ENCODE measurements around the gene OR6K2.

The OR6K2 gene

GRCh38 chr1:158685085-158685484, 15.4 kb downstream of the OR6K2 start:
- no peak overlapping the region for H3K4me3 ChIP-seq (ENCODE audit: low read depth in 1 of 2, low read length in 2 of 2)
- H3K4me1 ChIP-seq (ENCODE audit: control insufficient read depth in 1 of 2, insufficient read depth in 2 of 2, low read length in 2 of 2), result no peaks in the 10 kb centered on the region
- H3K27me3 ChIP-seq (ENCODE audit: low read depth, low read length), result no peaks in the 10 kb centered on the region

GRCh38 chr1:158681606-158682005, 18.8 kb downstream of the OR6K2 start:
- H3K36me3 ChIP-seq (ENCODE audit: control insufficient read depth in 1 of 2, insufficient read depth in 2 of 2, low read length in 2 of 2), result no peaks in the 10 kb centered on the region
- no peaks in the 10 kb centered on the region for H3K4me1 ChIP-seq (ENCODE audit: control insufficient read depth in 1 of 2, insufficient read depth in 2 of 2, low read length in 2 of 2)
- H3K4me3 ChIP-seq (ENCODE audit: low read depth in 1 of 2, low read length in 2 of 2), result no peak overlapping the region
- H3K9me3 ChIP-seq (ENCODE audit: control insufficient read depth in 1 of 2, low read length in 2 of 2), result no peaks in the 10 kb centered on the region
- no peaks in the 10 kb centered on the region for H3K27me3 ChIP-seq (ENCODE audit: low read depth, low read length)
- H3K27ac ChIP-seq (ENCODE audit: low read length), result no peak overlapping the region

More at GRCh38 chr1:158685085-158685484, 15.4 kb downstream of the OR6K2 start:
- H3K27ac ChIP-seq (ENCODE audit: low read length), result no peak overlapping the region
- H3K36me3 ChIP-seq (ENCODE audit: control insufficient read depth in 1 of 2, insufficient read depth in 2 of 2, low read length in 2 of 2), result no peaks in the 10 kb centered on the region
- H3K9me3 ChIP-seq (ENCODE audit: control insufficient read depth in 1 of 2, low read length in 2 of 2), result no peaks in the 10 kb centered on the region

- Histone ChIP-seq H3K27ac (ENCODE audit: low read length) (no peak overlapping the region), H3K36me3 (ENCODE audit: control insufficient read depth in 1 of 2, insufficient read depth in 2 of 2, low read length in 2 of 2) (no peaks in the 10 kb centered on the region), H3K4me3 (ENCODE audit: low read depth in 1 of 2, low read length in 2 of 2) (no peak overlapping the region), H3K27me3 (ENCODE audit: low read depth, low read length) (no peaks in the 10 kb centered on the region), H3K4me1 (ENCODE audit: control insufficient read depth in 1 of 2, insufficient read depth in 2 of 2, low read length in 2 of 2) (no peaks in the 10 kb centered on the region), H3K9me3 (ENCODE audit: control insufficient read depth in 1 of 2, low read length in 2 of 2) (no peaks in the 10 kb centered on the region)
These were observed 21.2 kb downstream of the OR6K2 start for GRCh38 chr1:158679289-158679688.

- no peak overlapping the region for H3K27ac ChIP-seq (ENCODE audit: low read length)
- H3K36me3 ChIP-seq (ENCODE audit: control insufficient read depth in 1 of 2, insufficient read depth in 2 of 2, low read length in 2 of 2), result no peaks in the 10 kb centered on the region
- H3K4me1 ChIP-seq (ENCODE audit: control insufficient read depth in 1 of 2, insufficient read depth in 2 of 2, low read length in 2 of 2), result no peaks in the 10 kb centered on the region
- H3K9me3 ChIP-seq (ENCODE audit: control insufficient read depth in 1 of 2, low read length in 2 of 2), result no peaks in the 10 kb centered on the region
- no peak overlapping the region for H3K4me3 ChIP-seq (ENCODE audit: low read depth in 1 of 2, low read length in 2 of 2)
- H3K27me3 ChIP-seq (ENCODE audit: low read depth, low read length), result no peaks in the 10 kb centered on the region
These were observed 24.7 kb downstream of the OR6K2 start for GRCh38 chr1:158675563-158676323.

GRCh38 chr1:158674302-158674701, 26.1 kb downstream of the OR6K2 start:
- Histone ChIP-seq H3K27ac (ENCODE audit: low read length) (no peak overlapping the region), H3K27me3 (ENCODE audit: low read depth, low read length) (no peaks in the 10 kb centered on the region), H3K9me3 (ENCODE audit: control insufficient read depth in 1 of 2, low read length in 2 of 2) (no peaks in the 10 kb centered on the region), H3K36me3 (ENCODE audit: control insufficient read depth in 1 of 2, insufficient read depth in 2 of 2, low read length in 2 of 2) (no peaks in the 10 kb centered on the region), H3K4me3 (ENCODE audit: low read depth in 1 of 2, low read length in 2 of 2) (no peak overlapping the region), H3K4me1 (ENCODE audit: control insufficient read depth in 1 of 2, insufficient read depth in 2 of 2, low read length in 2 of 2) (no peaks in the 10 kb centered on the region)

GRCh38 chr1:158666037-158666436, 34.4 kb downstream of the OR6K2 start:
- no peak overlapping the region for H3K4me3 ChIP-seq (ENCODE audit: low read depth in 1 of 2, low read length in 2 of 2)
- no peaks in the 10 kb centered on the region for H3K27me3 ChIP-seq (ENCODE audit: low read depth, low read length)
- H3K9me3 ChIP-seq (ENCODE audit: control insufficient read depth in 1 of 2, low read length in 2 of 2), result no peaks in the 10 kb centered on the region
- H3K27ac ChIP-seq (ENCODE audit: low read length), result no peak overlapping the region
- no peaks in the 10 kb centered on the region for H3K36me3 ChIP-seq (ENCODE audit: control insufficient read depth in 1 of 2, insufficient read depth in 2 of 2, low read length in 2 of 2)
- no peaks in the 10 kb centered on the region for H3K4me1 ChIP-seq (ENCODE audit: control insufficient read depth in 1 of 2, insufficient read depth in 2 of 2, low read length in 2 of 2)

- Histone ChIP-seq H3K9me3 (ENCODE audit: control insufficient read depth in 1 of 2, low read length in 2 of 2) (no peaks in the 10 kb centered on the region), H3K27me3 (ENCODE audit: low read depth, low read length) (no peaks in the 10 kb centered on the region), H3K4me3 (ENCODE audit: low read depth in 1 of 2, low read length in 2 of 2) (no peak overlapping the region), H3K36me3 (ENCODE audit: control insufficient read depth in 1 of 2, insufficient read depth in 2 of 2, low read length in 2 of 2) (no peaks in the 10 kb centered on the region), H3K4me1 (ENCODE audit: control insufficient read depth in 1 of 2, insufficient read depth in 2 of 2, low read length in 2 of 2) (no peaks in the 10 kb centered on the region), H3K27ac (ENCODE audit: low read length) (no peak overlapping the region)
These were observed 45.9 kb downstream of the OR6K2 start for GRCh38 chr1:158654571-158654970.

GRCh38 chr1:158654086-158654485, 46.4 kb downstream of the OR6K2 start:
- Histone ChIP-seq H3K36me3 (ENCODE audit: control insufficient read depth in 1 of 2, insufficient read depth in 2 of 2, low read length in 2 of 2) (no peaks in the 10 kb centered on the region), H3K27ac (ENCODE audit: low read length) (no peak overlapping the region)

GRCh38 chr1:158652721-158653334, 47.6 kb downstream of the OR6K2 start:
- no peaks in the 10 kb centered on the region for H3K36me3 ChIP-seq (ENCODE audit: control insufficient read depth in 1 of 2, insufficient read depth in 2 of 2, low read length in 2 of 2)
- H3K27me3 ChIP-seq (ENCODE audit: low read depth, low read length), result no peaks in the 10 kb centered on the region
- H3K4me1 ChIP-seq (ENCODE audit: control insufficient read depth in 1 of 2, insufficient read depth in 2 of 2, low read length in 2 of 2), result no peaks in the 10 kb centered on the region
- no peak overlapping the region for H3K27ac ChIP-seq (ENCODE audit: low read length)
- H3K4me3 ChIP-seq (ENCODE audit: low read depth in 1 of 2, low read length in 2 of 2), result no peak overlapping the region
- no peaks in the 10 kb centered on the region for H3K9me3 ChIP-seq (ENCODE audit: control insufficient read depth in 1 of 2, low read length in 2 of 2)

More at GRCh38 chr1:158654086-158654485, 46.4 kb downstream of the OR6K2 start:
- no peaks in the 10 kb centered on the region for H3K4me1 ChIP-seq (ENCODE audit: control insufficient read depth in 1 of 2, insufficient read depth in 2 of 2, low read length in 2 of 2)
- H3K4me3 ChIP-seq (ENCODE audit: low read depth in 1 of 2, low read length in 2 of 2), result no peak overlapping the region
- H3K27me3 ChIP-seq (ENCODE audit: low read depth, low read length), result no peaks in the 10 kb centered on the region
- H3K9me3 ChIP-seq (ENCODE audit: control insufficient read depth in 1 of 2, low read length in 2 of 2), result no peaks in the 10 kb centered on the region
